GM21360 (cell line): ENCODE data around the gene MBD3L1.

ENCODE experiments used
- ATAC-seq: cut with Tn5 transposase; IDR thresholded peaks from one replicate; pipeline ENCODE4 v1.9.1; 2021; ENCODE audit warnings: mild to moderate bottlenecking, moderate library complexity; ENCODE audit not compliant: unreplicated experiment

MBD3L1 gene

DNA sequence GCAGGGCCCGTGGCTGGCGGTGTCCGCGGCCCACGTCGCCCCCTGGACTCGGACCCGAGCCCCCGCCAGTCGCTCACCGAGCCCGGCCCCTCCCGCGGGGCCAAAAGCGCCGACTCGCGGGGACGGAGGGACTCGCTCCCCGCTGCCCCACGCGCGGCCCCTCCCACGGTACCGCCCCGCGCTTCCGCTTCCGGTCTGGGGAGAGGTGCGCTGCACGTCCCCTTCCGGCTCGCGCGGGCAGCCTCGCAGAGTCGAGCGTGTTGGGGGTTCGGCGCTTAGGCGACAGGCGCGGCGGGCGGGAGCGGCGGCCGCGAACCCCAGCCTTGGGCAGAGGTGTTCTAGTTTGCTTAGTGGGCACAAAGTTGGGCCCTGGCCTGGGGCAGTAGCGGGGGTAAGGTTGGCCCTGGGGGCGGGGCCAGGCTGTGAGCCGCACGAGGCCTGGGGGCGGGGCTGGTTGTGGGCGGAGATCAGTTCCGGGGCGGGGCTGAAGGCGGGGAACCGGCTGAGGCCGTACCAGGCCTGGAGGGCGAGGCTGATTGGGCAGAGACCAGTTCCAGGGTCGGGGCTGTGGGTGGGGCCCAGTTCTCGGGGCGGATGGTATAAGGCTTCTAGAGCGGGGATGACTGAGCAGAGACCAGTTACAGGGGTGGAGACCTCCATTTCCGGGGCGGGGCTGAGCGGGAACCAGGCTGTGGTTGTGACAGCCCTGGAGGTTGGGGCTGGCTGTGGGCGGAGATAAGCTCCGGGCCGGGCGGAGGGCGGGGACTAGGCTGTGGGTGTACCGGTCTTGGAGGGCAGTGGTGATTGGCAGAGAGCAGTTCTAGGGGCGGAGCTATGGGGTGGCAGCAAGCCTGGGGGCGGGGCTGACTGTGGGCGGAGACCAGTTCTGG, at the start of gene MBD3L1, which contains the start of gene ZNF558:
MBD3L1 (plus strand) TSS at position 246 of the 890 bp plus-strand sequence. CDS start 10,302 bp downstream, outside the sequence.
ZNF558 (minus strand) TSS at position 173 of the 890 bp plus-strand sequence. CDS start 9,645 bp downstream, outside the sequence.
- ATAC-seq, result peak; percentile 81

DNA sequence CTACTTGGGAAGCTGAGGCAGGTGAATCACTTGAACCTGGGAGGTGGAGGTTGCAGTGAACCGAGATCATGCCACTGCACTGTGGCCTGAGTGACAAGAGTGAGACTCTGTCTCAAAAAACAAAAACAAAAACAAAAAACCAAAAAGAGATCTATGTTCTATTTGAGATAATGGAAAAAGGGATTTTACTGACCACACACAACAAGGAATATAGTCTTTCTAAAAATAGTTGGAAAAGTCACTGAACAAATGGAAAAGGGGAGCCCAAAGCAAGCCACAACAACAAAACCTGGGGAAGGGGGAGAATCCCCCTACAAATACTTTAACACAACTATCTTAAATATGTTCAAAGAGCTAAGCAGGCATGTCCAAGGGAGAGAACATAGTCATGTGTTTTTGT, 37.4 kb upstream of the MBD3L1 start:
- no peak for ATAC-seq

DNA sequence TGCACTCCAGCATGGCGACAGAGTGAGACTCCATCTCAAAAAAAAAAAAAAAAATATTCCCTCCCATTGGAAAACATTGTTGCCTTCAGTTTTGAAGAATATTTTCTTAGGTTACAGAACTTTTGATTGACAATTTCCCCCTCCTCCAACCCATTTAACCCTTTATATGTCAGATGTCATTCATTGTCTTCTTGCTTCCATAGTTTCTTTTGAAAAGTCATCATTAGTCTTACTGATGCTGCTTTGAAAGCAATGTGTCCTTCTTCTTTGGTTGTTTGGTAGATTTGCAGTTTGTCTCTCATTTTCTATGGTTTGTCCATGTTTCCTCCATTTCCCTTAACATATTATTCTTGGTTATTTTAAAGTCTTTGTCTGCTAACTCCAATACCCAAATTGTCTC, 25.5 kb upstream of the MBD3L1 start:
- ATAC-seq, result no peak

DNA sequence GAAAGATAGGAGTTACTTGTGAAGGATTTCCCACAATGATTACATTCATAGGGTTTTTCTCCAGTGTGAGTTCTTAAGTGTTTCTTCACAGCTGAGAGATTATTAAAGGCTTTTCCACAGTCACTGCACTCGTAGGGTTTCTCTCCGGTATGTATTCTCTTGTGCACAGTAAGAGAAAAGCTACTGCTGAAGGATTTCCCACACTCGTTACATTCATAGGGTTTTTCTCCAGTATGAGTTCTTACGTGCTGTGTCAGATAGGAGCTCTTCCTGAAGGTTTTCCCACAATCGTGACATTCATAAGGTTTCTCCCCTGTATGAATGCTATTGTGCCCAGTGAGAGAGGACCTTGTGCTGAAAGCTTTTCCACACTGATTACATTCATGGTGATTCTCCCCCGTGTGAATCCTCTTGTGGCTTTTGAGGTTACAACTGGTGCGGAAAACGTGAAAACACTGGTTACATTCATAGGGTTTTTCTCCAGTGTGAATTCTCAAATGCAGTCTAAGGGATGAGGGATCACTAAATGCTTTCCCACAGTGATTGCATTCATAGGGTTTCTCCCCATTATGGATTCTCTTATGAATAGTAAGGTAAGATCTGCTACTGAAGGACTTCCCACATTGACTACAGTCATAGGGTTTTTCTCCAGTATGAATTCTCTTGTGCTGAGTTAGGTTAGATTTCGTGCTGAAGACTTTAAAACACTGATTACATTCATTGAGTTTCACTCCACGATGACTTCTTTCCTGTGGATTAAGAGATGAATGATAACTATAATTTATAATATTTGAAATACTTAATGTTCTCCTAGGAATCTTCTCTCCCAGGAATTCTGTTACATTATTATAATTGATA, 20.6 kb upstream of the MBD3L1 start:
- ATAC-seq, result no peak

GRCh38 chr19:8814176-8814575, 18.0 kb upstream of the MBD3L1 start:
- no peak for ATAC-seq

DNA sequence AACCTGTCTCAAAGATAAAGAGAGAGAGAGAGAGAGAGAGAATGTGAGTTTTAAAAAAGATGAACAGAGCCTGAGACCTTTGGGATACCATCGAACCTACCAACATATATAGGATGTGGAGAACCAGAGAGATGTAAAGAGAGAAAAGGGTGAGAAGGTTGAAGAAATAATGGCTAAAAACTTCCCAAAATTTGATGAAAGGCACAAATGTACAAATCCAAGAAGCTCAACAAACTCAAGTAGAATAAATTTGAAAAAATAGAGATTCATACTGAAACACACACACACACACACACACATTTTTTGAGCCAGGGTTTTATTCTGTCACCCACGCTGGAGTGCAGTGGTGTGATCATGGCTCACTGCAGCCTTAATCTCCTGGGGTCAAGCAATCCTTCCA, 16.4 kb upstream of the MBD3L1 start:
- no peak for ATAC-seq

DNA sequence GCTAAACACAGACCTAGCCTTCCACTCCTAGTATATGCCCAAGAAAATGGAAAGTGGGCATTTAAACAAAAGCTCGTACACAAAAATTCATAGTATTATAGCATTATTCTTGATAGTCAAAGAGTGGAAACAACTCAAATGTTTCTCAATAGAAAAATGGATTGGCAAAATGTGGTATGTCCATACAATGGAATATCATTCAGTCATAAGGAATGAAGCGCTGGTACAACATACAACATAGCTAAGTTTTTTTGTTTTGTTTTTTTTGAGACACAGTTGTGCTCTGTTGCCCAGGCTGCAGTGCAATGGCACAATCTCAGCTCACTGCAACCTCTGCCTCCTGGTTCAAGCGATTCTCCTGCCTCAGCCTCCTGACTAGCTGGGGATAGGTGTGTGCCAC, 11.9 kb upstream of the MBD3L1 start:
- no peak for ATAC-seq

- no peak for ATAC-seq
Measured at GRCh38 chr19:8821748-8822241, 10.4 kb upstream of the MBD3L1 start.

DNA sequence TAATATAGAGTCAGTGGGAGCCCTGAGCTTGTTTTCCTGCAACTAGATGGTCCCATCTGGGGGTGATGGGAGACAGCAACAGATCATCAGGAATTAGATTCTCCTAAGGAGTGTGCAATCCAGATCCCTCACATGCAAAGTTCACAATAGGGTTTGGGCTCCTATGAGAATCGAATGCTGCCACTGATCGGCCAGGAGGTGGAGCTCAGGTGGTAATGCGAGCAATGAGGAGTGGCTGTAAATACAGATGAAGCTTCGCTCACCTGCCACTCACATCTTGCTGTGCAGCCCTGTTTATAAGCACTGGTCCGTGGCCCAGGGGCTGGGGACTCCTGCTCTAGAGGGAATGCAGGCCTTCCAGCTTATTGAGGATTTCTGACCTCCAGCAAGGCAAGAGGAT, 5.8 kb upstream of the MBD3L1 start:
- ATAC-seq, result no peak

DNA sequence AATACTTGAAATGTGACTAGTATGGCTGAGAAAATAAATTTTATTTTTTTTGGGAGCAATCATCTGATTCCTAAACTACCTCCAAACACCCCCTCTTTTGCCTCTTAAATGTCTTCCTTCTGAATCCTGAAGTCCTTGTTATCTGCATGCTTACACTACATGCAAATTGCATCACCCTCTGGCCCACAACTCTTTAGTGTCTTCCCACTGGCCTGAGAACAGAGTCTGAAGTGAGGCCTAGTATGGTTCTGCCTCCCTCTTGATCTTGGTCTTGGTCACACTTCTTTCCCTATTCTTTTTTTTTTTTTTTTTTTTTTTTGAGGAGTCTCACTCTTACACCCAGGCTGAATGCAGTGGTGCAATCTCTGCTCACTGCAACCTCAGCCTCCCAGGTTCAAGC, 4.9 kb upstream of the MBD3L1 start:
- no peak for ATAC-seq

GRCh38 chr19:8831373-8831772, 804 bp upstream of the MBD3L1 start:
- ATAC-seq, result no peak

DNA sequence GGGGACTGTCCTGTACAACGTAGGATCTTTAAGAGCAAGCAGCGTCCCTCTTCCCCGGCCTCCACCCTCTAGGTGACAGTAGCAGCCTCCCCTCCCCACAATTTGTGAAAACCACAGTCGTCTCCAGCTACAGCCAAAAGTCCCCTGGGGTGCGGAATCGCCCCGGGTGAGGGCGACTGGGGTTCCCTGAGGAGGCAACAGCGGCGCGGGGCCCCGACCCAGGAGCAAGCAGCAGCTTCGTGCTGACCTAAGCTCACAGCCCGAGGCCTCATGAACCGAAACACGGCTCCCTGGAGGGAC, 395 bp upstream of the MBD3L1 start:
- ATAC-seq, result peak; percentile 26

DNA sequence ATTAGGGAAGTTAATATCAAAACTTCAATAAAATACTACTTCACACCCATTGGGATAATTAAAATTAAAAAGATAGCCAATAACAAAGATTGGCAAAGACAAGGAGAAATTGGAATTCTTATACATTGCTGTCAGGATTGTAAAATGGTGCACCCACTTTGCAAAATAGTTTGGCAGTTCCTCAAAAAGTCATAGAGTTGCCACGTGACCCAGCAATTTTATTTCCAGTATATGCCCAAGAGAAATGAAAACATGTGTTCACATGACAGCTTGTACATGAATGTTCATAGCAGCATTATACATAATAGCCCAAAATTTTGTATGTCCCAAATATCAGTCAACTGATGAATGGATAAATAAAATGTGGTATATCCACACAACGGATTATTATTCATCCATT, 3.3 kb downstream of the MBD3L1 start:
- ATAC-seq, result no peak

DNA sequence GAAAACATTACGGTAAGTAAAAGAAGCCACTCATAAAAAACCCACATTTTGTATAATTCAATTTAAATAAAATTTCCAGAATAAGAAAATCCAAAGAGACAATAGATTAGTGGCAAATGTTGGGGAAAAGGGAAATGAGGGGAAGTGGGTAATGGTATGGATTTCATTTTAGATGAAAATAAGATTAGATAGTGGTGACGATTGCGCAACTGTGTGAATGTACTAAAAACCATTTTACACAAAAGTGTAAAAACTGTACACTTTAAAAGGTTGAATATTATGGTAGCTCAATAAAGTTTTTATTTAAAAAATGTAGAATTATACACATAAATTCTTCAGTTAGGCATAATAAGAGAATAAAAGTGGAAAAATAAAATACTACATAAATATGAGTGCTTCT, 3.7 kb downstream of the MBD3L1 start:
- no peak for ATAC-seq

DNA sequence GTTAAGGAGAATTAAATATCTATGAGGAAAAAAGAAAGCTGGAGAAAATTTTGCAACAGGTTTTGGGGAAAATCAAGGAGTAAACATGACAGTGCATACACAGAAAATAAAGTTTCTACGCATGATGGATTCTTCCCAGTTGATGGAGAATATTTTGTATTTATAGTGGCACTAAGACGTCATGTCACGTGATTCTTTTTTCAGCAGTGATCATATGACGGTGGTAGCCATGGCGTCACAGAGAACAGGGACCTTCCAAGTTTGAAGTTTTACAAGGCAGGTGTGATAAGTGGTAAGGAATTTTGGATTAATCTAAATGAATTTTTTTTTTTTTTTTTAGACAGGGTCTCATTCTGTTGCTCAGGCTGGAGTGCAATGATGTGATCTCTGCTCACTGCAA, 8.5 kb downstream of the MBD3L1 start:
- ATAC-seq, result no peak

- no peak for ATAC-seq
Measured at GRCh38 chr19:8846819-8847218, 14.6 kb downstream of the MBD3L1 start.

DNA sequence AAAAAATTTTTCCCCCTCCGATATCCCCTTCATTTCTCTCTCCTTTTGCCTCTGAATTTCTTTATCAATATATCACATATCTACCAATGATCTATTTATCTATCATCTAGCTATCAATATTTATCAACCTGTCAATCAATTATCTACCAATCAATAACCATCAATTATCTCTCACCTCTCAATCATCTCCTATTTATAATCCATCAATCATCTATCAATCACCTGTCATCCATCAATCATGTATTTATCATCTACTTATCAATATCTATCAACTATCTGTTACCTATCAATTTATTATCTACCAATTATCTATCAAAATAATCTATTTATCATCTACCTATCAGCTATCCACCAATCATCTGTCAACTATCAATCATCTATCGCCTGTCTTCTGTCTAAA, 17.1 kb downstream of the MBD3L1 start:
- no peak for ATAC-seq

- no peak for ATAC-seq
Measured at GRCh38 chr19:8850488-8850887, 18.3 kb downstream of the MBD3L1 start.

DNA sequence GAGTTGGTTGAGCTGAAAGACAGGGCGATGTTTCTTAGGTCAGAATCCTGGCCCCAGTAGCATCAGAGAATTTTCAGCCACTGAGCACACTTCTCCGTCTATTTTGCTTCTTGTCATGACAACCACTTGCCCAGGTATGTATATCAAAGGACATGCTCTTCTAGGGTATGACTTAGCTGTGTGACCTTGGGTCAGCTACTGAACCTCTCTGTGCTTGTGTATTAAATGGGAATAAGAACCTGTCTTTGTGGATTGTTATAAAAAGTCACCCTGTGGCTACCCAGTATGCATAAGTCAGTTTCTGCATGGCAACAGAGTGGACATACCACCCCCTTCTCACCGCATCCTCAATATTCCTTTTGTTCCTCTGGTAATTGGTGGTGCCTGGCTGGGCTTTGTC, 26.1 kb downstream of the MBD3L1 start:
- ATAC-seq, result no peak

- no peak for ATAC-seq
Measured at GRCh38 chr19:8866344-8866743, 34.2 kb downstream of the MBD3L1 start.

DNA sequence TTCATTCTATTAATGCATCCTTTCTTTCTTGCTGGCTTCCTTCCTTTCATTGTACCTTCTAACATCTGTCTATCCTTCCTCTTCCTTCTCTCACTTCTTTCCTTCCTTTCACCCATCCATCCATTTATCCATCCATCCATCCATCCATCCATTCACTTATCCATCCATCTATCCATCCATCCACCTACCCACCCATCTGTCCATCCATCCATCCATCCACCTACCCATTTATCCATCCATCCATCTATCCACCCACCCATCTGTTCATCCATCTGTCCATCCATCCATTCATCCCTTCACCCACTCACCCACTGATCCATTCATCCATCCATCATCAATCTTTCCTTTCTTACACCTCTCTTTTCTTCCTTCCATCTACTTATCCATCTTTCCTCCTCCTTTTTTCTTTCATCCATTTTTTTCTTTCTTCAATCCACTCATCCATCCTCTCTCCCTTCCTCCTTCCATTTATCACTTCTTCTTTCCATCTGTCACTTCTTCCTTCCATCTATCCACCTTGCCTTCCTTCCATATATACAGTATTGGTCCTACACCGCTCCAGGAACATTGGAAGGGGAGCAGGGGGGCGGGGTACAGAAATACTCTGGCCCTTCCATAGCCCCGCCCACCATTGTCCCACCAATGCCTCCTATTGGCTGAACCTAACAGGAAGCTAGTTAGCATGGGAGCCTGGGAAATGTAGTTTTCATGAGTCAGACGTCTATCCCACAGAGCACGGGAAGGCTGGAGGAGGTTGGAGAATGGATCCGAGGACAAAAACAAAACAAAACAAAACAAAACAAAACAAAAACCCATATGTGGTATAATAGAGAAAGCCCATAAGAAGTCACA, 45.9 kb downstream of the MBD3L1 start:
- ATAC-seq, result no peak
